Transverse colon (tissue), 4 donors: ENCODE data around the gene SH3GL3.

ENCODE experiments used
- EP300 ChIP-seq: sonication (generic); formaldehyde crosslinking; IDR thresholded peaks from one replicate; pipeline ENCODE4 v1.6.1; 2017; ENCODE audit warnings: antibody characterized with exemption, low read depth
- POLR2A ChIP-seq: fragments of 450-650 bp; IDR thresholded peaks from one replicate; pipeline ENCODE4 v1.6.1; 2016; ENCODE audit warnings: antibody characterized with exemption, mild to moderate bottlenecking, moderate library complexity
- POLR2AphosphoS5 ChIP-seq, 3 donors: sonication (generic); formaldehyde crosslinking; IDR thresholded peaks; one replicate each; pipeline ENCODE4 v1.6.1; 2016; ENCODE audit warnings: antibody characterized with exemption in 3 of 3
- TF ChIP-seq, protein P1 (sequence below), 5 experiments: fragments of 200-600 bp in 3 of 5; fragments of 450-650 bp in 2 of 5; sonication (generic) in 3 of 5; IDR thresholded peaks; 1 replicate in 2 of 5; 2 replicates in 3 of 5; pipeline ENCODE4 v1.5.1; 2016 to 2017; ENCODE audit warnings: antibody characterized with exemption in 5 of 5, inconsistent platforms in 3 of 5, mild to moderate bottlenecking in 2 of 5, moderate library complexity in 1 of 5

DNA sequence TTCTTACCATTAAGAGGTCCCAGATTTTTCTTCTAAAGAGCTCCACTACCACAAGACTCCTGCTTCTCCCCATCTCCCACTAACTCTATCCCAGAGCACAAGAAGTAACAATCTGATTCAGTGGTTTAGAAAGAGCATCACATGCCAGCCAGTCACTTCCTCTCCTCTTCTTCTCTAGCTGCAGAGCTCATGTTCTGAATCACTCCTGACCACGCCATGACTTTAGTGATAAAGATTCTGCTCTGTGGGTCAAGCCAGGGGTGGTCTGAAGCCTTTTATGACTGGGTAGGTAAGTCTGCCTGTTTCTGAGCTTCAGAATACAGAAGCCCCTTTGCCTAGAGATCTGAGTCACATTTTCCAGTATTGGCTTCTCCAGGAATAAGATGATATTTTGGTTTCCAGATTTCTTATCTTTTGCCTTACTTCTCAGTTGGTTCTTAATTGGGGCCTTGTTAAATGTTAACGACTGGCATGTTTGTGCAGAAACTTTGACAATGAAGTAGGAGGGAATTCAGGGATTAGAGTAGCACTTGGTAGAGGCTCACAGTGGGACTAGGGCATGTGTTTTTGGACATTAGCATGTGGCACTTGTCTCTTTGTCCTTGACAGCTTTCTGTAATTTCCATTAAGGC, 179.1 kb downstream of the SH3GL3 start:
- TF ChIP-seq, protein P1, sequence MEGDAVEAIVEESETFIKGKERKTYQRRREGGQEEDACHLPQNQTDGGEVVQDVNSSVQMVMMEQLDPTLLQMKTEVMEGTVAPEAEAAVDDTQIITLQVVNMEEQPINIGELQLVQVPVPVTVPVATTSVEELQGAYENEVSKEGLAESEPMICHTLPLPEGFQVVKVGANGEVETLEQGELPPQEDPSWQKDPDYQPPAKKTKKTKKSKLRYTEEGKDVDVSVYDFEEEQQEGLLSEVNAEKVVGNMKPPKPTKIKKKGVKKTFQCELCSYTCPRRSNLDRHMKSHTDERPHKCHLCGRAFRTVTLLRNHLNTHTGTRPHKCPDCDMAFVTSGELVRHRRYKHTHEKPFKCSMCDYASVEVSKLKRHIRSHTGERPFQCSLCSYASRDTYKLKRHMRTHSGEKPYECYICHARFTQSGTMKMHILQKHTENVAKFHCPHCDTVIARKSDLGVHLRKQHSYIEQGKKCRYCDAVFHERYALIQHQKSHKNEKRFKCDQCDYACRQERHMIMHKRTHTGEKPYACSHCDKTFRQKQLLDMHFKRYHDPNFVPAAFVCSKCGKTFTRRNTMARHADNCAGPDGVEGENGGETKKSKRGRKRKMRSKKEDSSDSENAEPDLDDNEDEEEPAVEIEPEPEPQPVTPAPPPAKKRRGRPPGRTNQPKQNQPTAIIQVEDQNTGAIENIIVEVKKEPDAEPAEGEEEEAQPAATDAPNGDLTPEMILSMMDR (IDR thresholded peaks at IDR 0.05), result no peak
- TF ChIP-seq POLR2A, result no peak
- no peak for TF ChIP-seq EP300
- no peak for TF ChIP-seq POLR2AphosphoS5 (IDR thresholded peaks at IDR 0.05)
